ENCODE measurements around the gene UBR1.
A peak's percentile ranks its signal among the peaks of the same experiment; 100 is the strongest.

UBR1 gene

GRCh38 chr15:42931702-42932486 is 173.9 kb downstream of the UBR1 start:
- DNase-seq (ENCODE audit: low spot score in 2 of 2) (no peak), ATAC-seq (replicated peaks; ENCODE audit: extremely low read depth, poor library complexity, severe bottlenecking) (no peak)
- H3K4me1 Mint-ChIP-seq: no peaks in the 10 kb centered on the region
- no peaks in the 10 kb centered on the region for H3K36me3 Mint-ChIP-seq (ENCODE audit: insufficient read depth)
- H3K27ac Mint-ChIP-seq (ENCODE audit: low read depth): no peak overlapping the region
- H3K27me3 Mint-ChIP-seq: no peaks in the 10 kb centered on the region
- no peaks in the 10 kb centered on the region for H3K9me3 Mint-ChIP-seq
- H3K4me3 Mint-ChIP-seq: no peak overlapping the region

DNA sequence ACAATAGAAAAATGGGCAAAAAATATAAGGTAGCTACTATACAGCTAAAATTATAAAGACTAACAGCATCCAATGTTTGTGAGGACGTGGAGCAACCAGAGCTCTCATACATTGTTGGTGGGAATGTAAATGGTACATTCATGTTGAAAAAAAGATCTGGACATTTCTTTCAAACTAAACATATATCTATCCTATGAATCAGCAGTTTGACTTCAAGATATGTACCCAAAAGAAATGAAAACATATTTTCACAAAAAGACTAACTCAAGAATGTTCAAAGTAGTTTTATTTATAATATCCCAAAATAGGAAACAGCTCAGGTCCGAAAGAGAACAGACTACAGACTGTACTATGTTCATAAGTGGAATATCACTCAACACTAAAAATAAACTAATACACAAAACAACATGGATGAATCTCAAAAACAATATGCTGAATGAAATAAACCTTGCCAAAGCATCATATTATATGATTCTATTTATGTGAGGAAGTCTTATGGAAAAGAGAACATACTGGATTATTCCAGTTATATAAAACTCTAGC is 176.5 kb downstream of the UBR1 start:
- H3K36me3 Mint-ChIP-seq (ENCODE audit: insufficient read depth): no peaks in the 10 kb centered on the region
- H3K9me3 Mint-ChIP-seq: no peaks in the 10 kb centered on the region
- no peak overlapping the region for H3K4me3 Mint-ChIP-seq
- no peak for DNase-seq (ENCODE audit: low spot score in 2 of 2)
- no peak overlapping the region for H3K27ac Mint-ChIP-seq (ENCODE audit: low read depth)
- ATAC-seq (replicated peaks; ENCODE audit: extremely low read depth, poor library complexity, severe bottlenecking): no peak
- H3K4me1 Mint-ChIP-seq: no peaks in the 10 kb centered on the region
- H3K27me3 Mint-ChIP-seq: no peaks in the 10 kb centered on the region

- Mint-ChIP-seq H3K4me3 (peak overlapping the region; percentile 93), H3K27ac (ENCODE audit: low read depth) (peak overlapping the region; percentile 89), H3K9me3 (no peaks in the 10 kb centered on the region), H3K36me3 (ENCODE audit: insufficient read depth) (peaks cover 9% of the 10 kb centered on the region), H3K27me3 (no peaks in the 10 kb centered on the region), H3K4me1 (peaks cover 20% of the 10 kb centered on the region)
- DNase-seq (ENCODE audit: low spot score in 2 of 2) (peak; percentile 11 to 22), ATAC-seq (replicated peaks; ENCODE audit: extremely low read depth, poor library complexity, severe bottlenecking) (peak; percentile 44)
These were observed 184.5 kb downstream of the UBR1 start for GRCh38 chr15:42921342-42921731.

GRCh38 chr15:42920519-42921341 is 185.1 kb downstream of the UBR1 start, which contains the start of gene TTBK2:
Gene TTBK2 (minus strand): TSS chr15:42920778. CDS start chr15:42878617, 42,161 bp downstream.
- Mint-ChIP-seq H3K9me3 (no peaks in the 10 kb centered on the region), H3K36me3 (ENCODE audit: insufficient read depth) (peaks cover 9% of the 10 kb centered on the region), H3K27ac (ENCODE audit: low read depth) (peak within 1 kb of the TSS; percentile 89), H3K27me3 (no peaks in the 10 kb centered on the region), H3K4me3 (peak within 1 kb of the TSS; percentile 93), H3K4me1 (peaks cover 20% of the 10 kb centered on the region)
- DNase-seq (ENCODE audit: low spot score in 2 of 2) (peak; percentile 92 to 95), ATAC-seq (replicated peaks; ENCODE audit: extremely low read depth, poor library complexity, severe bottlenecking) (peak; percentile 95)

DNA sequence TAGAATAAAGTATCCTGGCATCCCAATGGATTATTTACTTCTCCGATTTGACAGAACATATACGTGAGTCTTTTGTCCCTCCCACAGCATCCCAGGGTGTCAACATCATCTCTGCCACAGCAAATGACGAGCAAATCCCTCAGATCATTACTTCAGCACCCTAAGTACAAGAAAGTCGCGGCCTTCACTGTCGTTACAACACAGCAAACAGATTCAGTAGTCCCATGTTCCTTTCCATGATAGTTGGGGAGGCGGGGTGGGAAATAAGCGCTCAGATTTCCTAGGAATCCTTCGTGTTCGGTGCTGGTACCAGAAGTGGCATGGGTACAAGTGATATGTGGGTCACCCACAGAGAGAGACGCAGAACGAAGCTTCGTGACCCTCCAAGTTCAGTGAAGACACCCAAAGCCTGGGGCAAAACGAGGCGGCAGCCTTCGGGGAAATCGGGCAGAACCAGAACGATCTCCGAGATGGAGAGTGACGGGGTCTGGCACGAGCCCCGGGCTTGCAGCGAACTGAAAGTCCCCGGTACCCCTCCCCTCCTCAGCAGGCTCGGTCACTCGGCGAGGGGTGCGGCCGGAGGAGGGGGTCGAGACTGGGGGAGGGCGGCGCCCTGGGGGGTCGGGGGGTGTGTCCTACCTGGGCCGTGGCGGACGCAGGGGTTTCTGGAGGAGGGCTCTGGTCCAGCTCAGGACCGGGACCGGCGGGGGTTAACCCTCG is 185.9 kb downstream of the UBR1 start:
- peak; percentile 6 for ATAC-seq (replicated peaks; ENCODE audit: extremely low read depth, poor library complexity, severe bottlenecking)
- H3K27me3 Mint-ChIP-seq: no peaks in the 10 kb centered on the region
- peak overlapping the region; percentile 93 for H3K4me3 Mint-ChIP-seq
- peak overlapping the region; percentile 89 for H3K27ac Mint-ChIP-seq (ENCODE audit: low read depth)
- peaks cover 9% of the 10 kb centered on the region for H3K36me3 Mint-ChIP-seq (ENCODE audit: insufficient read depth)
- H3K9me3 Mint-ChIP-seq: no peaks in the 10 kb centered on the region
- H3K4me1 Mint-ChIP-seq: peaks cover 20% of the 10 kb centered on the region
- peak in 1 of 2 donors; percentile 9 for DNase-seq (ENCODE audit: low spot score in 2 of 2)

GRCh38 chr15:42919308-42919707 is 186.5 kb downstream of the UBR1 start:
- Mint-ChIP-seq H3K27ac (ENCODE audit: low read depth) (peak overlapping the region; percentile 12), H3K36me3 (ENCODE audit: insufficient read depth) (peaks cover 10% of the 10 kb centered on the region)

DNA sequence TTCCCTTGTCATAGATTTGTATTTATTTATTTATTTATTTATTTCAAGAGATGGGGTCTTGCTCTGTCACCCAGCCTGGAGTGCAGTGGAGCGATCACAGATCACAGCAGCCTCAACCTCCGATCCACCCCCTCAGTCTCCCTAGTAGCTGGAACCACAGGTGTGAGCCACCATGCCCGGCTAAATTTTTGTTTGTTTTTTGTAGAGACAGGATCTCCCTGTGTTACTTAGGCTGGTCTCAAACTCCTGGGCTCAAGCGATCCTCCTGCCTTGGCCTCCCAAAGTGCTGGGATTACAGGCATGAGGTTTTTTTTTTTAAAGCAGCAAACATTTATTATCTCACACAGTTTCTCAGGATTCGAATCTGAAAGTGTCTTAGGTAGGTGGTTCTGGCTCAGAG is 187.8 kb downstream of the UBR1 start:
- no peaks in the 10 kb centered on the region for H3K27me3 Mint-ChIP-seq
- no peak overlapping the region for H3K27ac Mint-ChIP-seq (ENCODE audit: low read depth)
- ATAC-seq (replicated peaks; ENCODE audit: extremely low read depth, poor library complexity, severe bottlenecking) (no peak), DNase-seq (ENCODE audit: low spot score in 2 of 2) (no peak)
- no peak overlapping the region for H3K4me3 Mint-ChIP-seq
- H3K36me3 Mint-ChIP-seq (ENCODE audit: insufficient read depth): peaks cover 11% of the 10 kb centered on the region
- H3K9me3 Mint-ChIP-seq: no peaks in the 10 kb centered on the region
- peaks cover 24% of the 10 kb centered on the region for H3K4me1 Mint-ChIP-seq

More at GRCh38 chr15:42919308-42919707, 186.5 kb downstream of the UBR1 start:
- ATAC-seq (replicated peaks; ENCODE audit: extremely low read depth, poor library complexity, severe bottlenecking): no peak
- H3K9me3 Mint-ChIP-seq: no peaks in the 10 kb centered on the region
- H3K4me1 Mint-ChIP-seq: peaks cover 24% of the 10 kb centered on the region
- H3K4me3 Mint-ChIP-seq: peak overlapping the region; percentile 93
- no peak for DNase-seq (ENCODE audit: low spot score in 2 of 2)
- H3K27me3 Mint-ChIP-seq: no peaks in the 10 kb centered on the region

GRCh38 chr15:42915654-42916315 is 190.1 kb downstream of the UBR1 start:
- ATAC-seq (replicated peaks; ENCODE audit: extremely low read depth, poor library complexity, severe bottlenecking) (no peak), DNase-seq (ENCODE audit: low spot score in 2 of 2) (no peak)
- Mint-ChIP-seq H3K27ac (ENCODE audit: low read depth) (no peak overlapping the region), H3K4me1 (peaks cover 27% of the 10 kb centered on the region), H3K9me3 (no peaks in the 10 kb centered on the region), H3K4me3 (no peak overlapping the region), H3K36me3 (ENCODE audit: insufficient read depth) (peaks cover 10% of the 10 kb centered on the region), H3K27me3 (no peaks in the 10 kb centered on the region)

GRCh38 chr15:42914728-42915497 is 190.9 kb downstream of the UBR1 start:
- peaks cover 30% of the 10 kb centered on the region for H3K4me1 Mint-ChIP-seq

GRCh38 chr15:42911058-42911592 is 194.7 kb downstream of the UBR1 start:
- Mint-ChIP-seq H3K36me3 (ENCODE audit: insufficient read depth) (peaks cover 4% of the 10 kb centered on the region), H3K4me3 (no peak overlapping the region), H3K9me3 (no peaks in the 10 kb centered on the region), H3K27me3 (no peaks in the 10 kb centered on the region), H3K4me1 (peaks cover 30% of the 10 kb centered on the region), H3K27ac (ENCODE audit: low read depth) (no peak overlapping the region)
- no peak for DNase-seq (ENCODE audit: low spot score in 2 of 2)
- ATAC-seq (replicated peaks; ENCODE audit: extremely low read depth, poor library complexity, severe bottlenecking): no peak

More at GRCh38 chr15:42914728-42915497, 190.9 kb downstream of the UBR1 start:
- Mint-ChIP-seq H3K36me3 (ENCODE audit: insufficient read depth) (peaks cover 8% of the 10 kb centered on the region), H3K27ac (ENCODE audit: low read depth) (no peak overlapping the region), H3K27me3 (no peaks in the 10 kb centered on the region), H3K4me3 (no peak overlapping the region), H3K9me3 (no peaks in the 10 kb centered on the region)
- DNase-seq (ENCODE audit: low spot score in 2 of 2): no peak
- ATAC-seq (replicated peaks; ENCODE audit: extremely low read depth, poor library complexity, severe bottlenecking): no peak

DNA sequence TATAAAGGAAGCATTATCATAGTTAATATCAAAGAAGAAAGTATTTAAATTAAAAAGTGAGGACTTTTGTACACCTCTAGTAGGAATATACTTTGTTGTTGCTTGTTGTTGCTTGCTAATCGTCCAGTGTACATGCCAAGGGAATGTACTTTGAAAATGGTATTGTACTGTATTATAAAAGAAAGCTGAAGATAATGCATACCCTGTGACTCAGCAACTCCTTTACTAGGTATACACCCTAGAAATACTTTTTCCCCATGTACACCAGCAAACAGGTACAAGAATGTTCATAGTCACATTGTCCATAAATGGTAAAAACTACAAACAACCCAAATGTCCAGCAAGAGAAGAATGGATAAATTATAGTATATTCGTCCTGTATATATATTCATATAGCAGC is 197.3 kb downstream of the UBR1 start:
- Mint-ChIP-seq H3K36me3 (ENCODE audit: insufficient read depth) (peaks cover 2% of the 10 kb centered on the region), H3K27ac (ENCODE audit: low read depth) (no peak overlapping the region), H3K4me1 (peaks cover 32% of the 10 kb centered on the region), H3K9me3 (no peaks in the 10 kb centered on the region), H3K27me3 (no peaks in the 10 kb centered on the region), H3K4me3 (no peak overlapping the region)
- DNase-seq (ENCODE audit: low spot score in 2 of 2) (no peak), ATAC-seq (replicated peaks; ENCODE audit: extremely low read depth, poor library complexity, severe bottlenecking) (no peak)
